HG02943 (cell line): Measurements from ENCODE around the gene UBE2M.

Source experiments
- ATAC-seq: cut with Tn5 transposase; IDR thresholded peaks from one replicate; pipeline ENCODE4 v1.9.1; 2021; ENCODE audit warnings: mild to moderate bottlenecking, low read depth, moderate library complexity; ENCODE audit not compliant: unreplicated experiment

The UBE2M gene

GRCh38 chr19:58571575-58571947, 13.2 kb upstream of the UBE2M start:
- ATAC-seq = no peak

GRCh38 chr19:58570770-58571574, 12.6 kb upstream of the UBE2M start:
- no peak for ATAC-seq

GRCh38 chr19:58569943-58570670, 11.7 kb upstream of the UBE2M start:
- ATAC-seq = no peak

GRCh38 chr19:58569191-58569942, 11.0 kb upstream of the UBE2M start:
- ATAC-seq = no peak

- no peak for ATAC-seq
Observed at GRCh38 chr19:58568453-58569130, 10.2 kb upstream of the UBE2M start.

- no peak for ATAC-seq
Observed at GRCh38 chr19:58566989-58567388, 8.6 kb upstream of the UBE2M start.

- no peak for ATAC-seq
Observed at GRCh38 chr19:58563823-58564222, 5.4 kb upstream of the UBE2M start.

- ATAC-seq = no peak
Observed at GRCh38 chr19:58563034-58563573, 4.7 kb upstream of the UBE2M start.

GRCh38 chr19:58562122-58563033, 4.0 kb upstream of the UBE2M start:
- no peak for ATAC-seq

GRCh38 chr19:58561373-58562121, 3.1 kb upstream of the UBE2M start:
- ATAC-seq = no peak

GRCh38 chr19:58560921-58561320, 2.5 kb upstream of the UBE2M start:
- ATAC-seq = no peak

- no peak for ATAC-seq
Observed at GRCh38 chr19:58560007-58560887, 1.8 kb upstream of the UBE2M start.

GRCh38 chr19:58559275-58560006, 1.0 kb upstream of the UBE2M start:
- ATAC-seq = peak; percentile 23

- ATAC-seq = peak; percentile 47
Observed at GRCh38 chr19:58558623-58559274, 338 bp upstream of the UBE2M start.

GRCh38 chr19:58557221-58558065, 968 bp downstream of the UBE2M start:
- ATAC-seq = no peak
